Panc1 (cell line): ENCODE results near the gene NR6A1. TPM values are rescaled to one million over a fixed set of nuclear protein-coding genes. Genes with fewer than 3 reads are reported as not detected.

Experiments used
- ATAC-seq: fragments of 200-7000 bp; cut with Tn5 transposase; 2 replicates; pipeline ENCODE4 v1.9.1; 2020; ENCODE audit warnings: mild to moderate bottlenecking, moderate library complexity
- BruUV-seq: library from RNA; stranded (reverse); fragments of 400-500 nt; replicated peaks from 2 replicates; lab custom pipeline; 2021; lab: Mats Ljungman, UMichigan
- CTCF ChIA-PET: fragments of 300-600 bp; sonication (Branson Sonifier 250); formaldehyde crosslinking; loops from one replicate; lab custom pipeline; 2022; ENCODE audit warnings: antibody characterized with exemption; lab: Charles Lee
- POLR2A ChIA-PET: fragments of 300-600 bp; sonication (Branson Sonifier 250); formaldehyde crosslinking; loops from one replicate; lab custom pipeline; 2022; ENCODE audit warnings: antibody characterized with exemption; lab: Charles Lee
- DNase-seq: peaks from one replicate; pipeline ENCODE4 v3.0.0-alpha.2; 2010; ENCODE audit warnings: low read depth, low spot score
- H3K27ac ChIP-seq: 2 replicates; pipeline ENCODE4 v1.5.1; 2011; ENCODE audit warnings: mild to moderate bottlenecking, low read length, inconsistent platforms
- H3K27me3 ChIP-seq: fragments of 200-500 bp; sonication (Bioruptor generic); 2 replicates; pipeline ENCODE4 v1.6.0; 2014; ENCODE audit warnings: low read length, inconsistent platforms; ENCODE audit not compliant: control insufficient read depth, insufficient read depth
- H3K36me3 ChIP-seq: fragments of 200-500 bp; sonication (Bioruptor generic); 2 replicates; pipeline ENCODE4 v1.5.1; 2014; ENCODE audit warnings: inconsistent platforms, mild to moderate bottlenecking, low read length, moderate library complexity; ENCODE audit not compliant: control insufficient read depth, insufficient read depth
- H3K4me1 ChIP-seq: 2 replicates; pipeline ENCODE4 v1.5.1; 2011; ENCODE audit warnings: inconsistent platforms, mild to moderate bottlenecking, low read length, moderate library complexity; ENCODE audit not compliant: control insufficient read depth, insufficient read depth
- H3K4me3 ChIP-seq, 2 experiments: 2 replicates each; pipeline ENCODE4 v1.5.1; 2011 to 2012; ENCODE audit warnings: low read depth in 2 of 2, low read length in 2 of 2, mild to moderate bottlenecking in 2 of 2, inconsistent platforms in 1 of 2, moderate library complexity in 1 of 2
- H3K9me3 ChIP-seq: fragments of 200-500 bp; sonication (Bioruptor generic); 2 replicates; pipeline ENCODE4 v1.5.1; 2014; ENCODE audit warnings: low read depth, mild to moderate bottlenecking, inconsistent platforms, low read length, moderate library complexity; ENCODE audit not compliant: control insufficient read depth, insufficient read depth
- POLR2AphosphoS5 ChIP-seq: IDR thresholded peaks from 2 replicates; pipeline ENCODE4 v1.6.1; 2012; ENCODE audit warnings: mild to moderate bottlenecking, low read depth, low read length, moderate library complexity
- REST ChIP-seq, 2 experiments: IDR thresholded peaks; 2 replicates each; pipeline ENCODE4 v1.6.1; 2011 to 2012; ENCODE audit warnings: low read depth in 2 of 2, control low read depth in 1 of 2, low read length in 1 of 2, mild to moderate bottlenecking in 1 of 2, moderate library complexity in 1 of 2; ENCODE audit not compliant: insufficient read depth in 1 of 2
- SIN3A ChIP-seq: IDR thresholded peaks from 2 replicates; pipeline ENCODE4 v1.6.1; 2012; ENCODE audit warnings: low read depth, mild to moderate bottlenecking, low read length, moderate library complexity, borderline replicate concordance; ENCODE audit not compliant: insufficient read depth
- TCF7L2 ChIP-seq: IDR thresholded peaks from 2 replicates; pipeline ENCODE4 v1.6.1; 2011; ENCODE audit warnings: mild to moderate bottlenecking, low read depth, low read length, inconsistent platforms
- in situ Hi-C: cut with HindIII; loops from 2 replicates; pipeline ENCODE4 v1.10.0; 2016; ENCODE audit warnings: low sequenced_read_pairs, low pct_unique_long_range_greater_than_20kb
- intact Hi-C: fragments of 100-400 bp; cut with micrococcal nuclease; formaldehyde crosslinking; loops from one replicate; pipeline ENCODE4 v1.10.0; 2022; ENCODE audit not compliant: unreplicated experiment
- total RNA-seq: library from RNA; stranded (reverse); gene quantifications from one replicate; pipeline ENCODE4 v1.2.1, GENCODE V29; 2021; ENCODE audit not compliant: unreplicated experiment
- TF ChIP-seq, protein P1 (sequence below): fragments of 450-650 bp; IDR thresholded peaks from 2 replicates; pipeline ENCODE4 v1.5.1; 2017; ENCODE audit warnings: mild to moderate bottlenecking

NR6A1 gene
- total RNA-seq, 1 experiment from 2014 or later = 7.6 TPM

- ATAC-seq (no peak), DNase-seq (no peak)
- CTCF ChIA-PET = no interaction called here
- Histone ChIP-seq H3K9me3 (no peaks in the 10 kb centered on the region), H3K27ac (peak overlapping the region; percentile 98), H3K4me1 (peaks cover 36% of the 10 kb centered on the region), H3K36me3 (no peaks in the 10 kb centered on the region), H3K27me3 (no peaks in the 10 kb centered on the region), H3K4me3 (peak overlapping the region in 1 of 2 experiments; percentile 73; a peak in 1 of 4 replicates)
- in situ Hi-C loops (no loop called here), intact Hi-C loops (no loop called here)
- no peak for TF ChIP-seq POLR2AphosphoS5
- no peak for TF ChIP-seq REST (IDR thresholded peaks at IDR 0.05; ENCODE audit: insufficient read depth in 1 of 2, low read depth in 2 of 2, low read length in 1 of 2)
- no peak for TF ChIP-seq SIN3A
- no TSS peak for BruUV-seq
- POLR2A ChIA-PET = no interaction called here
Observed at GRCh38 chr9:124657516-124657915, 113.6 kb downstream of the NR6A1 start.

DNA sequence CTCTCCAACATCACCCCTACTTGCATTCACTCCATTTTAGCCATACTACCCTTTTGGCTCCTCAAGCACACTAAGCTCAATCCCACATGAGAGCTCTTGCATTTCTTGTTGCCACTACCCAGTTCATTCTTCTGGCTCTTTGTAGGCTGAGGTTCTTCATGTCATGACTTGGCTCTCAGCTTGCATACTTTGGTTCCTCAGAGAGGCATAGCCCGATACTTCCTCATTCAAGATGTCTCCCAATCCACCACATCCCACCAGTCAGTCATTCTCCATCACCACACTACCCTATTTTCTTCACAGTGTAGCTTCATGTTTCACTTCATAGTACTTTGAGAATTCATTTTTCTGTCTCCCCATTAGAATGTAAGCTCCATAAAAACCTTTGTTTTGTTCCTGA lies 116.7 kb downstream of the NR6A1 start:
- Histone ChIP-seq H3K4me1 (peaks cover 24% of the 10 kb centered on the region), H3K36me3 (no peaks in the 10 kb centered on the region), H3K9me3 (no peaks in the 10 kb centered on the region), H3K27ac (peak overlapping the region; percentile 34; the same call in 1 of the 2 replicates), H3K4me3 (no peak overlapping the region), H3K27me3 (no peaks in the 10 kb centered on the region)
- ATAC-seq (no peak), DNase-seq (no peak)
- no TSS peak for BruUV-seq
- intact Hi-C loops (no loop called here), in situ Hi-C loops (no loop called here)
- TF ChIP-seq SIN3A (no peak), TCF7L2 (no peak), REST (IDR thresholded peaks at IDR 0.05; ENCODE audit: insufficient read depth in 1 of 2, low read depth in 2 of 2, low read length in 1 of 2) (no peak), POLR2AphosphoS5 (no peak)
- TF ChIP-seq, protein P1, sequence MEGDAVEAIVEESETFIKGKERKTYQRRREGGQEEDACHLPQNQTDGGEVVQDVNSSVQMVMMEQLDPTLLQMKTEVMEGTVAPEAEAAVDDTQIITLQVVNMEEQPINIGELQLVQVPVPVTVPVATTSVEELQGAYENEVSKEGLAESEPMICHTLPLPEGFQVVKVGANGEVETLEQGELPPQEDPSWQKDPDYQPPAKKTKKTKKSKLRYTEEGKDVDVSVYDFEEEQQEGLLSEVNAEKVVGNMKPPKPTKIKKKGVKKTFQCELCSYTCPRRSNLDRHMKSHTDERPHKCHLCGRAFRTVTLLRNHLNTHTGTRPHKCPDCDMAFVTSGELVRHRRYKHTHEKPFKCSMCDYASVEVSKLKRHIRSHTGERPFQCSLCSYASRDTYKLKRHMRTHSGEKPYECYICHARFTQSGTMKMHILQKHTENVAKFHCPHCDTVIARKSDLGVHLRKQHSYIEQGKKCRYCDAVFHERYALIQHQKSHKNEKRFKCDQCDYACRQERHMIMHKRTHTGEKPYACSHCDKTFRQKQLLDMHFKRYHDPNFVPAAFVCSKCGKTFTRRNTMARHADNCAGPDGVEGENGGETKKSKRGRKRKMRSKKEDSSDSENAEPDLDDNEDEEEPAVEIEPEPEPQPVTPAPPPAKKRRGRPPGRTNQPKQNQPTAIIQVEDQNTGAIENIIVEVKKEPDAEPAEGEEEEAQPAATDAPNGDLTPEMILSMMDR = no peak
- CTCF ChIA-PET = interaction anchor here (0.6 to 0.7 kb wide), 2 partner anchors 32 to 343 kb away, joined by 3 to 14 read pairs; no protein-coding TSS in a partner anchor
- POLR2A ChIA-PET = interaction anchor here (0.7 kb wide), 1 partner anchor 50 kb away, joined by 7 read pairs; no protein-coding TSS in a partner anchor
